Amniotic stem cell (primary cell): Measurements from ENCODE around the gene IL4.
"Not testable (repeated sequence)": the region's sequence is repeated elsewhere in the genome, so short reads cannot be mapped to it uniquely, and the experiment has no call there.

Source experiments
- DNase-seq: peaks from one replicate; lab custom pipeline; 2025; lab: John Stamatoyannopoulos, UW

IL4 gene

DNA sequence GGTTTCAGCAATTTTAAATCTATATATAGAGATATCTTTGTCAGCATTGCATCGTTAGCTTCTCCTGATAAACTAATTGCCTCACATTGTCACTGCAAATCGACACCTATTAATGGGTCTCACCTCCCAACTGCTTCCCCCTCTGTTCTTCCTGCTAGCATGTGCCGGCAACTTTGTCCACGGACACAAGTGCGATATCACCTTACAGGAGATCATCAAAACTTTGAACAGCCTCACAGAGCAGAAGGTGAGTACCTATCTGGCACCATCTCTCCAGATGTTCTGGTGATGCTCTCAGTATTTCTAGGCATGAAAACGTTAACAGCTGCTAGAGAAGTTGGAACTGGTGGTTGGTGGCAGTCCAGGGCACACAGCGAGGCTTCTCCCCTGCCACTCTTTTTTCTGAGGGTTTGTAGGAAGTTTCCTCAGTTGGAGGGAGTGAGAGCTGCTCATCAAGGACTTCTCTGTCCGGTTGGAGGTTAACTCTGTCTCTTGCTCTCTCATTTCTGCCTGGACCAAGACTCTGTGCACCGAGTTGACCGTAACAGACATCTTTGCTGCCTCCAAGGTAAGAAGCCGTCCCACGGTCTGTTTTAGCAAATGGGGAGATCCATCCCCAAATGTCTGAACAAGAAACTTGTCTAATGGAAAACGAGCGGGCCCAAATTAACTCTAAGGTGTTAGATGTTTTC, at the start of gene IL4:
TSS of gene IL4 (plus strand) at position 51 of the 692 bp plus-strand sequence. CDS start at position 113, 62 bp downstream.
- DNase-seq: no peak

DNA sequence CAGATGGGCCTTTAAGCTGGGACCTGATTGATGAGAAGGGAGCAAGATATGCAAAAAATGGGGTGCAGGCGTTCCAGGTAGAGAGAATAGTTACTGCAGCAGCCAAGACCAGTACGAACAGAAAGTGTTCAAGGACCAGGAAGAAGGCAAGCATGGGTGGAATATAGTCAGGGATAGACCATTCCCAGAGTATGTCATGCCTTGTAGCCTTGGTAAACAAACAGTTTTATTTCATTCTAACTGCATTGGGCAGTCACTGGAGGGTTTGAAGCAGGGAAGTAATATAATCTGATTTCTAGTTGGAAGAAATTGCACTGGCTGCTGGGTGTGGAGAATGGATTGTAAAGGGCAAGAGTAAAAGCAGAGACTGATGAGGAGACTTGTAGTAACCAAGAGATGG, 46.3 kb upstream of the IL4 start:
- DNase-seq: no peak

DNA sequence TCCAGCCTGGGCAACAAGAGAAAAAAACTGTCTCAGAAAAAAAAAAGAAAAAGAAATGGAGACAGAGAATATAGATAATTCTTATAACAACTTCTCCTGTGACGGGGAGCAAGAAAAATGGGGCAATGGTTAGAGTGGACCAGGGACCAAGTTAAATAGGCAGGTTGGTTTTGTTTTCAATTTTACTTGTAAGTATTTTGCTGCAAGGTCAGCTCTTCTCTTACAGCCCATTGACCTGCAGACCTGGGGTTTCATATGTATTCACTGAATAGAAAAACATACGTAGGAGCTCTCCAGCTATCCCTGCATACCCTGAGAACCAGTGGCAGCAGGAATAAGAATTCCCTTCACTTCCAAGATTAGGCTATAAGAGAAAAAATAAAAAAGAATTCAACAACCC, 45.0 kb upstream of the IL4 start:
- no peak for DNase-seq

DNA sequence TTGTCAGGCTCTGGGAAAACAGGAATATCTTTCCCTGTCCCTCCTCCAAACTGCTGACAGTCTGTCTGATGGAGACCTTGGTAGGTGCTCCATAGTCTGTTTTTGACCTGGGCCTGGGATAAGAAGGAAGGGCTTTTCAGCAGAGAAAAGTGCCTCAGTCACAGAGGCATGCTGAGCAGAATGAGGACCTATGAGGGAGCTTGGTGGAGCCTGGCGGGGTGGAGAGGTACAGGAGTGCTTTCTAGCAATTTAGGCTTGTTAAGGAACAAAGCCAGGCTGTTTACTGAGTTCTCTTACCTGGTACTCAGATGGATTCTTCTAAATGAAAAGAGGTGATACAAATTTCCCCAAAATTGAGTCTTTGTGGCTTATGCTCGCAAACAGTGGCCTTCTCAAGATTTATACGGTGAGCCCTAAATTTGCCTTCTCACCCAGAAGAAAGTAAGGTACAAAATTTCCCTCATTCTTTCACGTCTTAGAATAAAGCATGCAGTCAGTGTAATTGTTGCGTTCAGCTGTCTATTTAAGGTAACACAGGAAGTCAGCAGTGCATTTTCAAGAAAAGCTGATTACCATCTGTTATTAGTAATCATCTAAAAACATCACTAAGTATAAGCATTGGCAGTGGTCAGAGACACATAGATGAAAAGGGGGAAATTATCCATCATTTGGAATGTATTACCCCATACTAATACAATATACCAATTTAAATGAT, 44.4 kb upstream of the IL4 start:
- DNase-seq: no peak

DNA sequence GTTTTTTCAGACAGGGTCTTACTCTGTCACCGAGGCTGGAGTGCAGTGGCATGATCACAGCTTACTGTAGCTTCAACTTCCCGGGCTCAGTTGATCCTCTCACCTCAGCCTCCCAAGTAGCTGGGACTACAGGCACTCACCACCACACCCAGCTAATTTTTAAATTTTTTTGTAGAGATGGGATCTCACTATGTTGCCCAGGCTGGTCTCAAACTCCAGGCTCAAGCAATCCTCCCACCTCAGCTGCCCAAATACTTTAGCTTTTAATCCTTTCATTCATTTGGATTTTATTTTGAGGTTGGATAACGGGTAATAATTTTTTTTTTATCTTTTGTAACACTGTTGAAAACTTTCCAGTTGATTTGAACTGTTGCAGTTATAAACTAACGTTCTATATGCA, 40.2 kb upstream of the IL4 start:
- not testable (repeated sequence) for DNase-seq

DNA sequence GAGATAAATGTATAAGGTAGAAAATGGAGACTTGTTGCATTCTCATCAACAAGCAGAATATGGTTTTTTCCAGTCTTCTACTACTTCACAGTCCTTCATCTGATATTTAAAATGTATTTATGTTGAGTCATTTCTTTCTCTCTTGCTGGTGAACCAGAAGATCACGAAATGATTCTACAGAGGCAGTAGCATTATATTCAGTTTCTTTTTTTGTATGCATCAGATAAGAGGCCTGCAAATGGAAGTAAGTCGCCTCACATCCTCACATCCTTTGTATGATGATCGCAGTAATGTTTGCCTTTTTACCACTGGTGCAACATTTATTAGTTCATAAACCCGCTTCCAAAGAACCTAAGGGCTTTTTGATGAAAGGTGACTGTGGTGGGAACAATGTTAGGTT, 37.9 kb upstream of the IL4 start:
- DNase-seq: no peak

DNA sequence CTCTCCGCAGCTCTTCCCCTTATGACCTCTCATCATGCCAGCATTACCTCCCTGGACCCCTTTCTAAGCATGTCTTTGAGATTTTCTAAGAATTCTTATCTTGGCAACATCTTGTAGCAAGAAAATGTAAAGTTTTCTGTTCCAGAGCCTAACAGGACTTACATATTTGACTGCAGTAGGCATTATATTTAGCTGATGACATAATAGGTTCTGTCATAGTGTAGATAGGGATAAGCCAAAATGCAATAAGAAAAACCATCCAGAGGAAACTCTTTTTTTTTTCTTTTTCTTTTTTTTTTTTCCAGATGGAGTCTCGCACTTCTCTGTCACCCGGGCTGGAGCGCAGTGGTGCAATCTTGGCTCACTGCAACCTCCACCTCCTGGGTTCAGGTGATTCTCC, 36.5 kb upstream of the IL4 start:
- no peak for DNase-seq

DNA sequence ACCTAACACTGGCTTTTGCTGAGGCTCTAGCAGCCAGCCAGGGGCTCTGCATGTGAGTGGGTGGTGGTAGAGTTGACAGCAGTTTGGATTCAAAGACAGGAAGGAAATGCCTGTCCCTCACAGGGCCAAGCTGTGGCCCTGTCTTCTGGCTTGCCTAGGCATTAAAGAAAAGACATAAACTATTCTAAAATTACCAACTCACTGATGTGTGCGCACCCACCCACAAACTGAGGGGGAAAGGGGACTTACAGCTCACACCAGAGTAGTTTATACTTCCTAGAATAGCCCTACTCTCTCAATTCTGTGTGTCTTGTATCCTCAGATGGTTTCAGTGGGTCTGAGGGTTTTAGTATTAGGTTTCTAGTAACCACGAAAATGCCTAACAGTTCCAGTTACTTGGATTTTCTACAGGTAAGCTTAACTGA, 34.1 kb upstream of the IL4 start:
- no peak for DNase-seq

DNA sequence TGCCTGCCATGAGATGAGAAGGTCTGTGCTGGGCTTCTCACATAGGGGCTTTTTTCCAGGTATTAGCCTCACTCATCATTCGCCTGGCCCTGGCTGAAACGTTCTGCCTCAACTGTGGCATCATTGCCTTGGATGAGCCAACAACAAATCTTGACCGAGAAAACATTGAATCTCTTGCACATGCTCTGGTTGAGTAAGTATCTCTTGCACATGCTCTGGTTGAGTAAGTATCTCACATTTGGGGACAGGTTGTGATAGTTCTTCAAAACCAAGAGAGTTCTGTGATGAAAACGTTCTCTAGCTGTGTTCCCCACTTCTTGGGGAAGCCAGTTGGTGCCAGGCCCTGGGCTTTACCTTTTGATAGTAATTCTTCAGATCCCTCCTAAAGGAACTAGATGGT, 33.2 kb upstream of the IL4 start:
- DNase-seq: no peak

DNA sequence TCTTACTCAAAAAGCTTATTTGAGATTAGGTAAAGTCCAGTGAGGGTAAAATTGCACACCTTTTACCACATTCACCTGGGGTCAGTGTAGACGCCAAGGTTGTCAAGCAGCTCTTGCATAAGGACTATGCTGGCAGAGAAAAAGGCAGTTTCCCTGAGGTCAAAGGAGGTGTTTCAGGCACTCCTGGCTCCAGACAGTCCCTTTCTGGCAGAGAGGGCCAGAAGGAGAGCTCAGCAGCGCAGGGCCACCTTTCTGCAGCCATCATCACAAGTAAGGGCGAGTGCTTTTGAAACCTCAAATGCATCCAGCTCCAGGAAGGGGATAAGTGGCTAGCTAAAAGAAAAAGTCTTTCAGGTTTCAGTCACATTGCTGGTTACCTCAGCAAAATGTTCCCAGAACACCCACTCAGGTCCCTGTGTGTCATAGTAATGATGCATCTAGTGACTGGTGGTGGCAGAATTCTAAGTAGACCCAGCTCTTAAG, 32.5 kb upstream of the IL4 start:
- no peak for DNase-seq

DNA sequence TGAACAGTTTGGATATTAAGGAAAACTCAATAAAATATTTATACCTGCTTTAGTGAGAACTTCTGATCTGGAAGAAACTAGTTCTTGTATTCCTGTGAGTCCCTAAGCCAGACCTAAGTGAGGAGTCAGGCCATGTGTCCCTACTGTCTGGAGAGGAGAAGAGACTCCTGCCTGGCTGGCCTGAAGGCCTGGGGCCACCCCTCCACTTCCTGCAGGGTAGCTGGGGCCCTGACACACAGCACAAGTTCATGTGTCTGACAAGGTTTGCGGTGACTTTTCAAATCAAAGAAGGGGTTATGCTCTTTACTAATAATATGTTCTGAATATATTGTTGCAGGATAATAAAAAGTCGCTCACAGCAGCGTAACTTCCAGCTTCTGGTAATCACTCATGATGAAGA, 31.9 kb upstream of the IL4 start:
- DNase-seq: no peak

DNA sequence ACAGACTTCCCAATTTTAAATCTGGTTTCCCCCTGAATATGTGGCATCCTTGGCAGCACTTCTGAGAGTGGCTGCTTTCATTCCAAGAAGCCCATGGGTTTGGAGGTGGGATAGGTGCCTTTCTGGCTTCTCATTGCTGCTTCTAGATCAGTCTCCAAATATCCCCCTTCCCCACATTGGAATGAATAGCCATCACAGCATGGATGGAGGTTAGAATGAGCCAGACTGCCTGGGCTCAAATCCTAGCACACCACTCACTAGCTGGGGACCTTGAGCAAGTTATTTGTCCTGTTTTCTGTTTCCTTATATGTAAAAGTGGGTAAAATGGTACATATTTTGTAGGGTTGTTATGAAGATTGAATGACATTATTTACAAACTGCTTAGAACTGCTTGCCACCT, 29.6 kb upstream of the IL4 start:
- DNase-seq: no peak

DNA sequence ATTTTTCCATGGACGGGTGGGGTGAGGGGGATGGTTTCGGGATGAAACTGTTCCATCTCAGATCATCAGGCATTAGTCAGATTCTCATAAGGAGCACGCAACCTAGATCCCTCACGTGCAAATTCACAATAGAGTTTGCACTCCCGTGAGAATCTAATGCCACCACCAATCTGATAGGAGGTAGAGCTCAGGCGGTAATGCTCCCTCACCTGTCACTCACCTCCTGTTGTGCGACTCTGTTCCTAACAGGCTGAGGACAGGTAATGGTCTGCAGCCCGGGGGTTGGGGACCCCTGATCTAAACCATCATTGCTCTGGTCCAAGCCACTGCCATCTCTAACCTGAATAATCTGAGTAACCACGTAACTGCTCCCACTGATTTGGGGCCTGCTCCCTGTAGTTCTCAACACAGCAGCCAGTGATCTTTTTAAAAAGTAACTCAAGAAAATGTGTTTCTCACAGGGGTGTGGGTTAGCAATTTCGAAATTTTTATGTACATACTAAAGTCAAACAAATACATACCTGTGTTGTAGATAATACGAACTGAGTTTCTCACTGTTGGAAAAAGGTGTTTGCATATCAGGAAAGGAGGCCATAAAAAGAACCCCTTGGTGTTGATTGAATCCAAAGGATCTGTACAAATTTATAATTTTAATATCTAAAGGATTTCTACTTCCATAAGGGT, 27.1 kb upstream of the IL4 start:
- no peak for DNase-seq

DNA sequence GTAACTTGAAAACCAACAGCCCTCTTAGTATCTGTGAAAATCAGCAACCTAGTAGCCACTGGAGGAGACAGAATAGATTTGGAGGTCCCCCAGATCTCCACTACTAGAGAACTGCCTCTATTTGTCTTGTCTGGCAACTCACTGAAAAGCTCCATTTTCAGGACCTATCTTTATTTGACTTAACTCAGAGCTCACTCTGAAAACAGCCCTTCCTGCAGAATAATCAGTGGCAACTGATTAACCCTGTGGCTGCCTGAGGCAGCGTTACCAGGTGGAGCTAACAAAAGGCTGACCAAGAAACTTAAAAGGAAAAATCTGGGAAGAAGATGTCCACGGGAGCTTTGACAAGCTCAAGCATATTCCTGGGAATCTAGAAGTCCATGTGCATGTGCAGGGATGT, 26.3 kb upstream of the IL4 start:
- DNase-seq: no peak

DNA sequence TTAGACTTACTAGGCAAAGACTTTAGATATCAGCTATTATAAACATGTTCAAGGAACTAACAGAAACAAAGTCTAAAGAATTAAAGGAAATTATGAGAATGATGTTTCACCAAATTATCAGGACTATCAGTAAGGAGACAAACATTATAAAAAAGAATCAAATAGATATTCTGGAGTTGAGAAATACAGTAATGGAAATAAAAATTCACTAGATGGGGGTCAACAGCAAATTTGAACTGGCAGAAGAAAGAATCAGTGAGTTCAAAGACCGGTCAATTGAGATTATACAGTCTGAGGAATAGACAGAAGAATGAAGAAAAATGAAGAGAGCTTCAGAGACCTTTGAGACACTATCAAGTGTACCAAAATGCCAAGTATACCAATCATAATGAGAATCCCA, 25.4 kb upstream of the IL4 start:
- no peak for DNase-seq

DNA sequence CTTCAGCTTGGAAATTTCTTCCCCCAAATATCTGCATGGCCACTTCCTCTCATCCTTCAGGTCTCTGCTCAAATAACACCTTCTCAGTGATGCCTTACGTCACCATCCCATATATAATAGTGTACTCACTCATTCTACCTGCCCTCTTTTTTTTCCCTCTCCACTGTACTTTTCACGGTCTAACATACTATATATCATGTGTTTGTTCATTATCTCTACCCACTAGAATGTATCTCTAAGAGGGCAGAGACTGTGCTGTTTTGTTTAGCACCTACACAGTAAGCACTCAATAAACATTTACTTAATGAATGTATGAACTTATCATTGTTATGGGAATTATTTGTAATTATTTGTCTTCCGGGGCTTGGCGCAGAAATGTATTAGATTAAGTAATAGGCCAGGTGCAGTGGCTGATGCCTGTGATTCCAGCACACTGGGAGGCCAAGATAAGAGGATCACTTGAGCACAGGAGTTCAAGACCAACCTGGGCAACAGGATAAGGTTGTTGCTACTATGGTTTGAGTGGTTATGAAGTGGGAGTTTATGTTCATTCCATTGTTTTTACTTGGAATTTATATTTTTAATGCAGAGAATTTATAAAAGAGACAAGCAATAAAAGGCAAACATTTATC, 21.8 kb upstream of the IL4 start:
- no peak for DNase-seq

DNA sequence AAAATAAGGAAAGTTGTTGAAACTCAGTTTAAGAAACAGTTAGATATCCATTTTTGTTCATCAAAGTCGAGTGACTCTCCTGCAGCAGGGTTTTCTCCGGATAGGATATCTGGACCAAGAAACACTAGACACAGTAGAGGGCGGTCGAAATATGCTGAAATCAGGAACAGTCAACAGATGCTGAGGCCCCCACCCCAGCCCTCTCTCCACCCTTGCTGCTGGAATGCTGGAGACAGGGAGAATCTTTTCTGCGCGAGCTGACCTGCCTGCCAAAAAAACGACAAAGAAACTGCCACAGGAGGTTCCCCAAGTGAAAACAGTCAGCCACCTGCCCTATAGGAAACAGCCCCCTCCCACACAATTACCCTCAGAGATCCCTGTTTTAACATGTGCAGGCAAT, 20.1 kb upstream of the IL4 start:
- no peak for DNase-seq

DNA sequence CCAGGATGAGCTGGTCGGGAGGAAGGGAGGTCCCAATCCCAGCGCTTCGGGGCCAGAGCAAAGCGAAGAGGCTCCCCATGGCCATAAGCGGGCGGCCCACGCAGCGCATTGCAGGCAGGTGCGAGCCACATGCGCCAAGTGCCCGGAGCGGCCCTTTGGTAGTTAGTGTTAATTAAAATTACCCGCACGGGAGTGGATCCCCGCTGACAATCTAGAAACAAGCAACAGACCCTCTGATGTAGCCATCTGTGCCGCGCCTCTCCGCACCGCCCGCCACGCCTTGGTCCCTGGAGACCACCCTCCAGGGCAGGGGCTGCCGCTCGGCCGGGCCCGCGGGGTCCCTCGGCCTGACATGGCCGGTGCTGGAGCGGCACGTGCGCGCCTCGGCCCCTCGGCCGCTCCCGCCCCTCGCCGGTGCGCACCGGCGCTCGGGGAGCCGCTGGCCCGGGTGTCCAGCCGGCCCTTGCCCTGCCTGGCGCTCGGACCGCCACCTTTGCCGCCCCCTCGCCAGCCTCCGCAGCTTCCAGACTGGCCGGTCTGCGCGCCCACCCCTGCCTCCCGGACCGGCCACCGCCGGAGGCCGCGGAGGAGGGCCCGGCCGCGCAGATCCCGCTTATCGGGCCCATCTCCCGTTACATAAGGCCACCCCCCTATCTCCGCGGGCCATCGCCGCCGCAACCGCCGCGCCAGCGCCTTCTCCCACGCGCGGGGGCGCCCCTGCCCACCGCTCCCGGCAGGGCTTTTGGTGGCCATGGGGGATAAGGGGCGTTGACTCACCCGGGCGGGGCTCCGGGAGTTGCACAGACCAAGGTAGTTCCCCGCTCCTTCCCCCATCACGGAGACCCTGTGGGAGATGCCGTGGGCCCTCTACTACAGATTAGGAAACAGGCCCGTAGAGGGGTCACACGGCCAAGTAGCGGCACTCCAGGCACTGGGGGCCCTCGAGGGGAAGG, 17.7 kb upstream of the IL4 start:
- DNase-seq: no peak

DNA sequence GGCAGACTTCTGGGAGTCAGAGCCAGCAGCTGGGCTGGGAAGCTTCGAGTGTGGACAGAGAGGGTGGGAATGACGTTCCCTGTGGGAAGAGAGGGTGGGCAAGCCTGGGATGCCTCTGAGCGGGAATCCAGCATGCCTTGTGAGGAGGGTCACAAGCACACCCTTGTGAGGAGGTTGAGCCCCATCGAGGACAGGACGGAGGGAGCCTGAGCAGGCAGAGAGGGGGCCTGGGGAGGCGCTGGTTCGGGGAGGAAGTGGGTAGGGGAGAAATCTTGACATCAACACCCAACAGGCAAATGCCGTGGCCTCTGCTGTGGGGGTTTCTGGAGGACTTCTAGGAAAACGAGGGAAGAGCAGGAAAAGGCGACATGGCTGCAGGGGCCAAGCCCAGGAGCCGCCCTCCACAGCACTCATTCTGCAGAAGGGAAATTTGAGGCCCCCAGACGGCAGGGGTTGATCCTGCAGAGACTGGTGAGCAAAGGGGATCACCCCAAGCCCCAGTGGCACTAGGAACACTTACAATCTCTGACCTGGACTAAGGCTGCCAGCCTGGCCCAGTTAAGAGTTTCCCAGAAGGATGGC, 16.9 kb upstream of the IL4 start:
- no peak for DNase-seq

DNA sequence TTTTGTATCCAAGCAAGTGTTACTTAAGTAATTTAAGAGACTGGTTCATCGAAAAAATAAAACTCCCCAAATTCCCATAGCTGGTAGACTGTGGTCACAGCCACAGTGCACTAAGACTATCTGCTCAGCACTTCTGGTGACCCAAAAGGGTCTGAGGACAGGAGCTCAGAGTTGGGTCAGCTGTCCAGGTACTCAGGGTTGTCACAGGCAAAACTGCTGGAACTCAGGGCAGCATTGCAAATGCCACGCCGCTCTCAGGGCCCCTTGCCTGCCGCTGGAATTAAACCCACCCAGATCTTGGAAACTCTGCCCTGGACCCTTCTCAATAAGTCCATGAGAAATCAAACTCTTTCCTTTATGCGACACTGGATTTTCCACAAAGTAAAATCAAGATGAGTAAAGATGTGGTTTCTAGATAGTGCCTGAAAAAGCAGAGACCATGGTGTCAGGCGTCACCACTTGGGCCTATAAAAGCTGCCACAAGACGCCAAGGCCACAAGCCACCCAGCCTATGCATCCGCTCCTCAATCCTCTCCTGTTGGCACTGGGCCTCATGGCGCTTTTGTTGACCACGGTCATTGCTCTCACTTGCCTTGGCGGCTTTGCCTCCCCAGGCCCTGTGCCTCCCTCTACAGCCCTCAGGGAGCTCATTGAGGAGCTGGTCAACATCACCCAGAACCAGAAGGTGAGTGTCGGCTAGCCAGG, 16.0 kb upstream of the IL4 start, which contains the start of gene IL13:
TSS of gene IL13 (plus strand) at position 498 of the 705 bp plus-strand sequence. CDS start at position 512, 14 bp downstream.
- no peak for DNase-seq
